NCI-H1105 (cell line): ENCODE data around the gene MYBPHL.

Source experiments
- DNase-seq: peaks from one replicate; lab custom pipeline; 2025; lab: John Stamatoyannopoulos, UW

The MYBPHL gene

GRCh38 chr1:109263597-109264378, 43.0 kb downstream of the MYBPHL start:
- no peak for DNase-seq

DNA sequence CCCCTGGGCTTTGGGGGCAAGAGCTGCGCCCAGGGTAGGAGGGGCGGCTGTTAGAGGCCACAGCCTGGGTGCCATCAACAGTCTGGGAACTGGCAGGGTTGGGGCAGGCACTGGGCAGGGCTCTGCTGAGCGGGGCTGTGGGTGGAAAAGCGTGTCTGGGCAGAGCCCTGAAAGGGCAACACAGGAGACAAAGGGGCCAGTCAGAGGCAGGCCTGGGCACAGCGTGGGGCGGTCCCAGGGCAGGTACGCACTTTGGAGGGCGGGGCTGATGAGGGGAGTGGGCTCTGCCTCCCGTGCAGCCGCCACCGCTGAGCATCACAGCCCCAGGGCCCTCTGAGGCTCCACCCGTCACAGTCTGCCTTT, 43.6 kb downstream of the MYBPHL start:
- no peak for DNase-seq

GRCh38 chr1:109262231-109263055, 44.4 kb downstream of the MYBPHL start:
- DNase-seq, result no peak

- no peak for DNase-seq
These were observed 45.2 kb downstream of the MYBPHL start for GRCh38 chr1:109261578-109261977.

DNA sequence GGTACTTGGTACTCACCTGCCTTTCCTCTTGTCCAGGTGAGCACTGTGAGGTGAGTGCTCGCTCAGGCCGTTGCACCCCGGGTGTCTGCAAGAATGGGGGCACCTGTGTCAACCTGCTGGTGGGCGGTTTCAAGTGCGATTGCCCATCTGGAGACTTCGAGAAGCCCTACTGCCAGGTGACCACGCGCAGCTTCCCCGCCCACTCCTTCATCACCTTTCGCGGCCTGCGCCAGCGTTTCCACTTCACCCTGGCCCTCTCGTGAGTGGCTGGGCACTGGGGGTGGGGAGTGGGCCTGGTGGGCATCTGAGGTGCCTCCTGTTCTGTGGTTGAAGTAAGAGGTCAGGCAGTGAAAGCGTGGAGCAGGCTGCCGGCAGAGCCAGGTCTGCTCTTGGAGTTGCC, 45.8 kb downstream of the MYBPHL start:
- no peak for DNase-seq

DNA sequence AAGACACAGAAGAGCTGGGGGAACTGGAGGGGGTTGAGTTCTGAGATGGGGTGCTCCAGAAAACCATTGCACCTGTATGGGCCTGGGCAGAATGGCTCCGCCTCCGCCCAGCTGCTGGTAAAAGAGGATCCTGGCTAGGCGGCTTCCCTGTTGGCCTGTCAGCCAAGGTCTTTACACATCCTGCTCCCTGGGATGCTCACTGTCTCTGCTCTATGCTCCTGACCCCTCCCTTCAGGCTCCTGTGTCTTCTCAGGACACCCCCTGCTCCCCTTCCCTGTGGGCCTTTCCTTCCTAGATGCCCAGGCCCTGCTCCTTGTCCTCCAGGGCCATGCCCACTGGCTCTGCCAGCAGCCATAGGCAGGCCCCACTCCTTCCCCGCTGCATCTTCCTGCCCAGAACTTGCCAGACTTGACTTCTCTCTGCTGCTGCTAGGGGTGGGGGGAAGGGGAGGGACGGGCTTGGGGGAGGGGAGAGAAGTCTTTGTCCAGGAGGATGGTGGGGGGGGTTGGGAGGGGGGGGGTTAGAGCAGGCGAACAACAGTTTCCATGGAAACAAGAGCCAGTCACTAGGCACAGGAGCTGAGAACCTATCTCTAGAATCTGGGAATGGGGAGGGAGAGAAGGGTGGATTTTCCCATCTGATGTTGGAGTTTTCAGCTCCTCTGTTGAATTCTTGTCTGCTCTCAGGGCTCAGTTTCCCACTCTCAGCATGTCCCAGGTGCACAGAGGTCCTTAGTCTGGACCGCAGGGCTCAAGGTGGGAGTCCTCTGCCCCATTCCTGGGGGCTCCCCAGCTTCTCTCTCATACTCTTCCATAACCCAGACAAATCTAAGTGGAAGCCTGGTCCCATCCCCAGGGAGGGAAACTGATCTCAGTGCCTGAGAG, 46.9 kb downstream of the MYBPHL start:
- no peak for DNase-seq

DNA sequence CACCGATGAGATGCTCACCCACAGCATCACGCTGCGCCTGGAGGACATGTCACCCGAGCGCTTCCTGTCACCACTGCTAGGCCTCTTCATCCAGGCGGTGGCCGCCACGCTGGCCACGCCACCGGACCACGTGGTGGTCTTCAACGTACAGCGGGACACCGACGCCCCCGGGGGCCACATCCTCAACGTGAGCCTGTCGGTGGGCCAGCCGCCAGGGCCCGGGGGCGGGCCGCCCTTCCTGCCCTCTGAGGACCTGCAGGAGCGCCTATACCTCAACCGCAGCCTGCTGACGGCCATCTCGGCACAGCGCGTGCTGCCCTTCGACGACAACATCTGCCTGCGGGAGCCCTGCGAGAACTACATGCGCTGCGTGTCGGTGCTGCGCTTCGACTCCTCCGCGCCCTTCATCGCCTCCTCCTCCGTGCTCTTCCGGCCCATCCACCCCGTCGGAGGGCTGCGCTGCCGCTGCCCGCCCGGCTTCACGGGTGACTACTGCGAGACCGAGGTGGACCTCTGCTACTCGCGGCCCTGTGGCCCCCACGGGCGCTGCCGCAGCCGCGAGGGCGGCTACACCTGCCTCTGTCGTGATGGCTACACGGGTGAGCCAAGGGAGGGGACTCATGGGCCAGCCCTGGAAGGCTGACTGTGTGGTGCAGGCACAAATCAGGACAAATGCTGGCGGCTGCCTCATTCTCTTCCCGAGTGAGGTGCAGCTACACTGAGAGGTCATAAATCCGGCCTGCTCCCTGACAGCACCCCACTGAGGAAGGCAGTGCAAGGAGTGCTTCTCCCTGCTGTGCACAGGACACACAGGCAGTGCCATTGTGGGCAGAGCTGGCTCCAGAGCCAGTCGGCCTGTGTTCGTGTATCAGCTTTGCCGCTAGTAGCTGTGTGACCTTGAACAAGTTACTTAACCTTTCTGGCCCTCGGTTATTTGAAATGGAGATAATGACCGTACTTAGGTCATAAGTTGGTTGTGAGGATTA, 48.0 kb downstream of the MYBPHL start:
- DNase-seq, result no peak

- DNase-seq, result no peak
These were observed 49.0 kb downstream of the MYBPHL start for GRCh38 chr1:109257682-109258421.

DNA sequence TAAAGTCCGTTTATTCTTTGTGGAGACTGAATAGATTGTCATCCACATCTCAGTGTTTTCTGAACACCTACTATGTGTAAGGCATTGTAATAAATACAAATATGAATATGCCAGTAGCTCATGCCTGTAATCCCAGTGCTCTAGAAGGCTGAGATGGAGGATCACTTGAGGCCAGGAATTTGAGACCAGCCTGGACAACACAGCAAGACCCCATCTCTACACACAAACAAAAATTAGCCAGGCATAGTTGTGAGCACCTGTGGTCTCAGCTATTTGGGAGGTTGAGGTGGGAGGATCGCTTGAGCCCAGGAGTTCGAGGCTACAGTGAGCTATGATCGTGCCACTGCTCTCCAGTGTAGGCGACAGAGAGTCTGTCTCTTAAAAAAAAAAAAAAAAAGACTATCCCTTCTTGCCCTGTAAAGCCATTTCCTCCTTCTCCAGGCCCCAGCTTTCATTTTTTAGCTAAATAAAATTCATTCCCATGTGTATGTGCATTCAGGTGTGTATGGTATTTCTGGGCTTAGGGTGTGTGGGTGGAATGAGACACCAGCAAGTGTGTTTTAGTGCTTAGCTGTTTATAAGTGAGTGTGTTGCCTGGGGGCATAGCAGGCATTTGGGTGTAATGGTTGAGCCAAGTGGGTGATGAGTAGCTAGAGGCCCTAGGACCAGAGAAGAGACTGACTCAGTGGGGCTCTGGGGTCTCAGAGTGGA, 49.7 kb downstream of the MYBPHL start:
- DNase-seq, result no peak

- no peak for DNase-seq
These were observed 50.7 kb downstream of the MYBPHL start for GRCh38 chr1:109256085-109256484.

DNA sequence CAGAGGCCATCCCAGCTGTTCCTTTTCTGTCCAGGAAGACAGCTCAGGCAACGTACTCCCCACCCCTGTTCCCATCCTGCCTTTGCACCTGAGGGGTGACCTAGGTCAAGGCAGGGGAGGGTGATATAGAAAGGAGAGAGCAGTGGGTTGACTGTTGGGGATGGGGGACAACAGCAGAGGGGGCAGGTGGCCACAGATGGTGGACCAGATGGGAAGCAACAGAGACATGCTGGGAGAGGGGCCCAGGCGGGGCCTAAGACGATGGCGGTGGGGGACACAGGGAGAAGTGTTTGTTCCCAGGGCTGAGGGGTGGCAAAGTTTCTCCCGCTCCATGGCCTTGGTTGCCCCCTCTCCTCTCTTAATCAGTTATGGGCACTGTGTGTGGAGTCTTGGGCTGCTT, 51.1 kb downstream of the MYBPHL start:
- DNase-seq, result no peak

GRCh38 chr1:109255097-109255651, 51.6 kb downstream of the MYBPHL start:
- DNase-seq, result no peak

- DNase-seq, result no peak
These were observed 52.2 kb downstream of the MYBPHL start for GRCh38 chr1:109254621-109255096.

- DNase-seq, result no peak
These were observed 52.8 kb downstream of the MYBPHL start for GRCh38 chr1:109253803-109254620.

- no peak for DNase-seq
These were observed 53.7 kb downstream of the MYBPHL start for GRCh38 chr1:109252893-109253802.

DNA sequence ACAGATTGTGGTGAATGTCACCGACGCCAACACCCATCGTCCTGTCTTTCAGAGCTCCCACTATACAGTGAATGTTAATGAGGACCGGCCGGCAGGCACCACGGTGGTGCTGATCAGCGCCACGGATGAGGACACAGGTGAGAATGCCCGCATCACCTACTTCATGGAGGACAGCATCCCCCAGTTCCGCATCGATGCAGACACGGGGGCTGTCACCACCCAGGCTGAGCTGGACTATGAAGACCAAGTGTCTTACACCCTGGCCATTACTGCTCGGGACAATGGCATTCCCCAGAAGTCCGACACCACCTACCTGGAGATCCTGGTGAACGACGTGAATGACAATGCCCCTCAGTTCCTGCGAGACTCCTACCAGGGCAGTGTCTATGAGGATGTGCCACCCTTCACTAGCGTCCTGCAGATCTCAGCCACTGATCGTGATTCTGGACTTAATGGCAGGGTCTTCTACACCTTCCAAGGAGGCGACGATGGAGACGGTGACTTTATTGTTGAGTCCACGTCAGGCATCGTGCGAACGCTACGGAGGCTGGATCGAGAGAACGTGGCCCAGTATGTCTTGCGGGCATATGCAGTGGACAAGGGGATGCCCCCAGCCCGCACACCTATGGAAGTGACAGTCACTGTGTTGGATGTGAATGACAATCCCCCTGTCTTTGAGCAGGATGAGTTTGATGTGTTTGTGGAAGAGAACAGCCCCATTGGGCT, 54.5 kb downstream of the MYBPHL start:
- DNase-seq, result no peak
